ENCODE measurements around the gene ZNF280B.
"Not testable (repeated sequence)": the region's sequence is repeated elsewhere in the genome, so short reads cannot be mapped to it uniquely, and the experiment has no call there.

ZNF280B gene

GRCh38 chr22:22513619-22514018 is 5.1 kb upstream of the ZNF280B start:
- Histone ChIP-seq H3K27ac (no peak overlapping the region), H3K4me3 (no peak overlapping the region)

- Histone ChIP-seq H3K4me3 (no peak overlapping the region), H3K27ac (no peak overlapping the region)
Observed at GRCh38 chr22:22512951-22513350, 4.4 kb upstream of the ZNF280B start.

GRCh38 chr22:22510833-22511232 is 2.3 kb upstream of the ZNF280B start:
- not testable (repeated sequence) for H3K4me3 ChIP-seq, H3K27ac ChIP-seq

DNA sequence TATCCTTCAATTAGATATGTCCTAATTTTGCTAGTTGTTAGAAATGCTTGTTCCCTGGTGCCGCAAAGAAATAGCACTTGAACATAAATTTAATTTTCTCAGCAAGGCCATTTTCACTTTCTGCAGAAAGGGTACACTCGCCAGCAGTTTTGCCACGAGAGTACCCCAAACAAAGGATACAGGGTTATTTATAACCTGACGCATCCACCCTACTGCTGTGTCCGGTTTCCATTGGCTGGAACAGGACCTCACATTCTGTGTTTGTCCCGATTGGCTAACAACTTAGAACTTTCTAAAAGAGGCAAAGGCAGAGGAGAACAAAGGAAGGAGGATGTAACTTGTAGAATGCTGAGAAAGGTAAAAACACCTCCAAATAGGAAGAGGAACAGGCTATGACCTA is 1.4 kb upstream of the ZNF280B start:
- H3K4me3 ChIP-seq, H3K27ac ChIP-seq: not testable (repeated sequence)

- H3K4me3 ChIP-seq, result peak overlapping the region; percentile 25 to 47 (median 34)
- H3K27ac ChIP-seq, result peak overlapping the region in 1 of 21 experiments; percentile 35
Observed at GRCh38 chr22:22507743-22508273, 734 bp downstream of the ZNF280B start.

GRCh38 chr22:22506736-22507135 is 1.8 kb downstream of the ZNF280B start:
- Histone ChIP-seq H3K27ac (no peak overlapping the region), H3K4me3 (no peak overlapping the region)

- Histone ChIP-seq H3K27ac (no peak overlapping the region), H3K4me3 (no peak overlapping the region)
Observed at GRCh38 chr22:22498267-22498666, 10.3 kb downstream of the ZNF280B start.

- not testable (repeated sequence) for H3K27ac ChIP-seq, H3K4me3 ChIP-seq
Observed at GRCh38 chr22:22491589-22491988, 17.0 kb downstream of the ZNF280B start.

GRCh38 chr22:22488736-22489135 is 19.8 kb downstream of the ZNF280B start:
- Histone ChIP-seq H3K4me3 (no peak overlapping the region), H3K27ac (no peak overlapping the region)

DNA sequence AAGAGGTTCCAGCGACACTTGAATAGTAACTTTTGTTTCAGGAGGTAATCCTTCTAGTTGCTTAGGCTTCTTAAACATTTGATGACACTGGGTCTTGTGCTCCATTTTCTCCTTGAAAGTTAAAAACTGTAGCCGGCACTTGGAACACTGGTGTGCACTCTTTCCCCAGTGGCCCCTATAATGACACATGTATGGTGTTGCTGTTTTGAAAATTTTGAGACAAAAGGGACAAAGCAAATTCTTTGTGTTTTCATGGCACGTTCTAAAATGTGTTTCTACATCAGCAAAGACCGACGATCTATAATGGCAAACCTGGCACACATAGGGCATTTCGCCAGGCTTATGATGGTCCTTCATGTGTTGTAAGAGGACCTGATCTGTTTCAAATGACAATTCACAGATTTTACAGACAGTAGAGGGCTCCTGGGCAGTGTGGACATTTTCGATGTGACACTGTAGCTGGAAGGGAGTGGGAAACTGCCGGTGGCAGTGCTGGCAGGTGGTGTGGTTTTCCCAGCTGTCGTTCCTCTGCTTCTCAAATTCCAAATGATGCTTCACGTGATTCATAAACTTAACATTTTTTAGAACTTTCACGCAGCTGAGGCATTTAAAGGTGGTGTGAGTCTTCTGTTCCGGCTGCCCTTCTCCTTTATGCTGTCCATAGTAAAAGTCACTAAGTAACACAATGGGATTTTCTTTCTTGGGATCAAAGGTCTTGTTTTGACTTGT is 20.5 kb downstream of the ZNF280B start:
- no peak overlapping the region for H3K27ac ChIP-seq
- H3K4me3 ChIP-seq, result no peak overlapping the region

- Histone ChIP-seq H3K27ac (no peak overlapping the region), H3K4me3 (no peak overlapping the region)
Observed at GRCh38 chr22:22487059-22487458, 21.5 kb downstream of the ZNF280B start.

- no peak overlapping the region for H3K4me3 ChIP-seq
- H3K27ac ChIP-seq, result no peak overlapping the region
Observed at GRCh38 chr22:22486132-22486899, 22.2 kb downstream of the ZNF280B start.

GRCh38 chr22:22485524-22485923 is 23.0 kb downstream of the ZNF280B start:
- no peak overlapping the region for H3K4me3 ChIP-seq
- no peak overlapping the region for H3K27ac ChIP-seq

- Histone ChIP-seq H3K4me3 (no peak overlapping the region), H3K27ac (no peak overlapping the region)
Observed at GRCh38 chr22:22484023-22484422, 24.5 kb downstream of the ZNF280B start.

DNA sequence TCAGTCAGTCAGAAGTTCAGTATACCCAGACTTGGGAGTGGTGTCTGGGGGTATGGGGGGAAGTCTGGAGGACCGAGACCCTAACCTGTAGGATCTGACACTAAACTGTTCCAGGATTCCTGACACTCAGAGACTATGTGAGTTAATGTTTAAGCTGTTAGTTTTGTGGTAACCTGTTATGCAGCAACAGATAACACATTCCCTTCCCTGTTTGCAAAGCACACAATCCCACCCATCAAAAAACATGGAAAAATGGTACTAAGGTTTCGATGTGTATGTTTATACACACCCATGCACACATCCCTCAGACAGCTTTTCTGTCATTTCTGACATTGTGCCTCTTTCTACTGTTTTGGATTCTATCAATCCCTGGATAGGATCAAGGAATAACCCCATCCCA is 27.6 kb downstream of the ZNF280B start:
- Histone ChIP-seq H3K4me3 (no peak overlapping the region), H3K27ac (no peak overlapping the region)

DNA sequence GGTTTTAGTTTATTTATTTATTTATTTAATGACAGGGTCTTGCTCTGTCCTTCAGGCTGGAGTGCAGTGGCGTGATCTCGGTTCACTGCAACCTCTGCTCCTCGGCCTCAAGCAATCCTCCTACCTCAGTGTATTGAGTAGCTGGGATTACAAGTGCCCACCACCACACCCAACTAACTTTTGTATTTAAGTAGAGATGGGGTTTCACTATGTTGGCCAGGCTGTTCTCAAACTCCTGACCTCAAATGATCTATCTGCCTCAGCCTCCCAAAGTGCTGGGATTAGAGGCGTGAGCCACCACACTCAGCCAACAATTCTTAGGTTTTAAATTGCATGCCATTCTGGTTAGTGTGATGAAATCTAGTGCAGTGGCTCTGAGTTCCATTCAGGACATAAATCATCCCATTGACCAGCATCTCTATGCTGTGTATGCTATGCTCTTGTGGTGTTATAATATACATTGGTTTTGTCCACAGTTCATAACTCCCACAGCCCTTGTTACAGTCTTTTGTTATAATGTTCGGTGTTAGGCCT is 28.5 kb downstream of the ZNF280B start:
- H3K4me3 ChIP-seq, result no peak overlapping the region
- H3K27ac ChIP-seq, result no peak overlapping the region

DNA sequence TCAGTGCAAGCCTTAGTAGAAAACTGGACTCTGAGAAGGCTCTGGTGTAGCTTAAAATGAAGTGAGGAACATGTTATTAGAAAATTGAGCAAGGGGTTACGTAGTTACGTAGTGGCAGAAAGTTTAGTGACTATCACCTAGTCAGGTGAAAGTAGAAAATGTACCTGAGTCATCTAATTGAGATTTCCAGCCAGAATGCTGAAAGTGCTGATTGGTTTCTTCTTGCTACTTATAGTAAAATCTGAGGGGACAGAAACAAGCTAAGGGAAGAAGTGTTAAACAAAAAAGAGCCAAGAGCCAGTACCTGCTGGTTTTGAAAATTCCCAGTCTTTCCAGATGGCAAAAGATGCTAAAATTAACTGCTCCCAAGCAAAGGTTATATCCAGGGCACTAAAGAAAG is 29.4 kb downstream of the ZNF280B start:
- H3K4me3 ChIP-seq, result no peak overlapping the region
- H3K27ac ChIP-seq, result peak overlapping the region in 1 of 21 experiments; percentile 39

DNA sequence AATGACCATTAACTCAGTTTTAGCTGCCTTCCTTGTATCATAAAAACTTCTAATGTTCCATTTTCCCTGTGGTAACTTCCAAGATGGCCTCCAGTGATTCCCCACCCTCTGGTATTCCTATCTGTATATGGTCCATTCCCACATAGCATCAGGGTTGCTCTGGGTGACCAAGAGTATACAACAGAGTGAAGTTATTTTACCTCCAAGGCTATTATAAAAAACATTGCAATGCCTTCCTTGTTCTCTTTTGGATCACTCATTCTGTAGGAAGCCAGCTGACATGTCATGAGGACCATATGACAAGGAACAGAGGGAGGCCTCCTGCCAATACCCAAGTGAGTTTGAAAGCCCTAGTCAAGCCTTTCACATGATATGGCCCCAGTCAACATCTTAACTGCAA is 30.1 kb downstream of the ZNF280B start:
- H3K4me3 ChIP-seq, result no peak overlapping the region
- no peak overlapping the region for H3K27ac ChIP-seq

DNA sequence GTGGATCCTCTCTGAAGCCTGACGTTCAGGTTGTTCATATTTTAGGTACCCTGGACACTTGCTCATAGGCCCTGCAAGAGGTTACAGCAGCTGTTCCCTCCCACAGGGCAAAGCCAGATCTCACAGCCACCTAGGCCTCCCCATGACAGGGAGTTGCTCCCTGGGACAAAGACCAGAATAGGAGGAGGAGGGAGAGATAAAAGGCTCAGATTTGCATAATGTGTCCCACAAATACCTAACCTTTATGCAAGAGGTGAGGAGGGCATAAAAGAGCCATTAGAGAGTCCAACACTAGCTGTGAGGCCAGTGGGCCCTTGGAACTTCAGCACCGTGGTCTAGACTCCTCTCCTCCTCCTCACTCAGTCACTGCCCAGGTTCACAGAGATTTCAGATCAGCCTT is 33.8 kb downstream of the ZNF280B start:
- no peak overlapping the region for H3K4me3 ChIP-seq
- H3K27ac ChIP-seq, result no peak overlapping the region

GRCh38 chr22:22471104-22471503 is 37.4 kb downstream of the ZNF280B start:
- H3K27ac ChIP-seq, H3K4me3 ChIP-seq: not testable (repeated sequence)

DNA sequence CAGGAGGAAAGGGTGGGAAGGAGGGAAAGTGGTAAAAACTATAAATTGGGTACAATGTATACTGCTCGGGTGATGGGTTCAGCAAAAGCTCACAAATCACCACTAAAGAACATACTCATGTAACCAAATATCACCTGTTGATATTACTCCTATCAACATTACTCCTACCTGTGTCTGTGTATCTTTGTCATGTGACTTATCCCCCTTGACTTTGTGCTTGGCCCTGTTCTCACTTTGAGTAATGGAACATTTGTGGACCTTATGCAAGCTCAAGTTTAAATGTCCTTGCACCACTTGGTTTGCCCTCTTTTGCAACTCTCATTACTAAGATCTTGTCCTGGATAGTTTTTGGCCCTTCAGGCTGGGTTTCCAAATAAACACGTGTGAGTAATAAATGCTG is 39.0 kb downstream of the ZNF280B start:
- Histone ChIP-seq H3K27ac (no peak overlapping the region), H3K4me3 (no peak overlapping the region)

All from skin epidermis (tissue), 12 donors.